ENCODE measurements around the gene EPN2.

EPN2 gene

DNA sequence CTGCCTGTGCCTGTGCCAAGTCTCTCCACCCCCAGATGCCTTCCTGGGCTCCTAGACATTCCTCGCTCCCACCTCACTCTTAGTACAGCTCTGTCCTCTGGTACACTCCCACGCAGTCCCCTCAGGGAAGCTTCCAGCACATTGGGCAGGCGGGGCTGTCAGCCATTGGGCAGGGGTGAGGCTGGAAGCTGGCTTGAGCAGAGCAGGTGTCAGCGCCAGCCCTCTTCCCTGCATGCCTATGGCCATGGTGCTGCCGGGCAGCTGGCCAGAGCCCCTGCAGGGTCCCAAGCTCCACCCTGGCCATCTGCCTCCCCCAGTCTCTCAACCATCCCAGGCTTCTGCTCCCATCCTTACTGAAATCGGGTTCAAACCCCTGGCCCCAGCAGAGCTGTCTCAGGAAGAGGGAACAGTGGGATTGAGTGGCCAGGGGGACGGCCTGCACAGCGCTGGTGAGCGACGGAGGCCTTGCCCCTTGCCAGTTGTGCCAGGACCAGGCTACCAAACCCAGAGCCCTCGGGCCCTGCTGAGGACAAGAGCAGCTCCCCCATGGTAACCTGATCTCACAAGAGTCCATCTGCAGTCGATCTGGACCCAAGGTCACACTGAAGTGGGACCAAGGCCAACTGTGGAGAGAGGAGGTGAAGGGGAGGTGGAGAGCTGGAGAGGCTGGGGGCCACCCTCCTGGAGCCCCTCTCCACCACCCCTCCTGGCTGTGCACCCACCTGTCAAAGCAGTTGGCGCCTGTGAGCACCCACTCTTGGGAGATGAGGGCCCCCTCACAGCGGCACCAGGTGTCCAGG, 127.7 kb downstream of the EPN2 start:
- peak overlapping the region; percentile 2; the same call in 1 of the 2 replicates for H3K27ac ChIP-seq
- POLR2A ChIA-PET (ENCODE audit: low non-redundant PET), result no interaction called here
- DNase-seq (ENCODE audit: low spot score), result no peak

GRCh38 chr17:19365499-19365817, 128.3 kb downstream of the EPN2 start:
- CTCF ChIA-PET, result interaction anchor here (0.6 to 2.4 kb wide), 4 partner anchors 9 to 144 kb away, joined by 3 to 22 read pairs (median 4); no protein-coding TSS in a partner anchor
- no peak overlapping the region; the same call in 1 of the 2 replicates for H3K27ac ChIP-seq
- no peak for DNase-seq (ENCODE audit: low spot score)
- TF ChIP-seq, protein P1, sequence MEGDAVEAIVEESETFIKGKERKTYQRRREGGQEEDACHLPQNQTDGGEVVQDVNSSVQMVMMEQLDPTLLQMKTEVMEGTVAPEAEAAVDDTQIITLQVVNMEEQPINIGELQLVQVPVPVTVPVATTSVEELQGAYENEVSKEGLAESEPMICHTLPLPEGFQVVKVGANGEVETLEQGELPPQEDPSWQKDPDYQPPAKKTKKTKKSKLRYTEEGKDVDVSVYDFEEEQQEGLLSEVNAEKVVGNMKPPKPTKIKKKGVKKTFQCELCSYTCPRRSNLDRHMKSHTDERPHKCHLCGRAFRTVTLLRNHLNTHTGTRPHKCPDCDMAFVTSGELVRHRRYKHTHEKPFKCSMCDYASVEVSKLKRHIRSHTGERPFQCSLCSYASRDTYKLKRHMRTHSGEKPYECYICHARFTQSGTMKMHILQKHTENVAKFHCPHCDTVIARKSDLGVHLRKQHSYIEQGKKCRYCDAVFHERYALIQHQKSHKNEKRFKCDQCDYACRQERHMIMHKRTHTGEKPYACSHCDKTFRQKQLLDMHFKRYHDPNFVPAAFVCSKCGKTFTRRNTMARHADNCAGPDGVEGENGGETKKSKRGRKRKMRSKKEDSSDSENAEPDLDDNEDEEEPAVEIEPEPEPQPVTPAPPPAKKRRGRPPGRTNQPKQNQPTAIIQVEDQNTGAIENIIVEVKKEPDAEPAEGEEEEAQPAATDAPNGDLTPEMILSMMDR (conservative IDR thresholded peaks at IDR 0.05; ENCODE audit: low read depth), result no peak
- POLR2A ChIA-PET (ENCODE audit: low non-redundant PET), result no interaction called here

More for the DNA sequence above, 127.7 kb downstream of the EPN2 start:
- TF ChIP-seq, protein P1 (conservative IDR thresholded peaks at IDR 0.05; ENCODE audit: low read depth), result no peak
- CTCF ChIA-PET, result interaction anchor here (0.6 to 2.4 kb wide), 5 partner anchors 9 to 1785 kb away, joined by 3 to 22 read pairs (median 3); no protein-coding TSS in a partner anchor

DNA sequence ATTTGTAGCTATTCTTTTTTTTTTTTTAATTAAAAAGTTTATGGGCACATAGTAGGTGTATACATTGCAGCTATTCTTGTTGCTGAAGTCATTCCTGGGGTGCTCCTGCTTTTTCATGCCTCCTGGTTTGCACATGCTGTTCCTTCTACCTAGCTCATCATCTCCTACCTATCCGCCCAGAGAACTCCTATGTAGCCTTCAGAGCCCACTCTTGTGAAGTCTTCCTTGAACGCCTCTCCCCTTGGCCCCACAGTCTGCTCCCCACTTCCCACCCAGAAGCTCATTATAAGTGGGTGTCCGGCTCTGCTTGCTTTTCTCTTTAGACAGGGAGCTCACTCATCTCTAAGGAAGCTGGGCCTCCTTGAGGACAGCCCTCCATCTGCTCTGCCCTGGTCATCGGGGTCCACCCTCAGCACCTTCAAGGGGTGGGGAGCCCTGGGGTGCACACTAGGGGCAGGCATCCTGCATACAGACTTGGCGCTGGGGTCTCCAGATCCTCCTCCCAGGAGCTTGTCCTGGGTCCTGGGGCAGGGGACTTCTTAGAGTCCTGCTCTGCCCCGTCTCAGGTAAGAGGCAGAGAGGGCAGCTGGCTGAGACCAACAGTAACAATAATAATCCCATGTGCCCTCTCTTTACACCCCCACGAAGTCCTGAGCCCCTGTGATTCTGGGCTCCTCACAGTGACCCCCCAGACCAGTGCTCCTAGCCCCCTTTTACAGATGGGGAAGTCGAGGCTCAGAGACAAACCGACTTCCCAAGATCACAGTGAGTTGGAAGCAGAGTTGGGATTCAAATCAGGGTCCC, 128.9 kb downstream of the EPN2 start:
- ChIA-PET POLR2A (ENCODE audit: low non-redundant PET) (no interaction called here), CTCF (interaction anchor here (0.6 to 2.4 kb wide), 3 partner anchors 8 to 81 kb away, joined by 3 to 22 read pairs (median 3); no protein-coding TSS in a partner anchor)
- TF ChIP-seq, protein P1 (conservative IDR thresholded peaks at IDR 0.05; ENCODE audit: low read depth), result no peak
- H3K27ac ChIP-seq, result no peak overlapping the region
- DNase-seq (ENCODE audit: low spot score), result no peak

DNA sequence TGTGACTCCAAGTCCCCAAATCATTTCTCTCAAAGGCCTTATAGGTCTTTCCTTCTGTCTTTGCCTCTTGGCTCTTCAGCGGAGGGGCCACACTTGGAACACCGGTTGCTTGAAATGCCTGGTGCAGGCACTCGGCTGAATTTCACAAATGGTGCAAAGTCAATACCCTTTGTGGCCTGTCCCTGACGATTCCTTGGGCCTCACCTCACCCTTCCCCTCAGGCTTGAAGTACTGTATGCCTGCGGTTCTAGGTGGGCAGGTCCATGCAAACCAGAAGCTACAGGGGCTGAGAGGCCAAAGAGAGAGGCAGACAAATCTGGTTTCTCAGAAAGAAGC, 129.4 kb downstream of the EPN2 start:
- ChIA-PET CTCF (no interaction called here), POLR2A (ENCODE audit: low non-redundant PET) (no interaction called here)
- no peak for DNase-seq (ENCODE audit: low spot score)

DNA sequence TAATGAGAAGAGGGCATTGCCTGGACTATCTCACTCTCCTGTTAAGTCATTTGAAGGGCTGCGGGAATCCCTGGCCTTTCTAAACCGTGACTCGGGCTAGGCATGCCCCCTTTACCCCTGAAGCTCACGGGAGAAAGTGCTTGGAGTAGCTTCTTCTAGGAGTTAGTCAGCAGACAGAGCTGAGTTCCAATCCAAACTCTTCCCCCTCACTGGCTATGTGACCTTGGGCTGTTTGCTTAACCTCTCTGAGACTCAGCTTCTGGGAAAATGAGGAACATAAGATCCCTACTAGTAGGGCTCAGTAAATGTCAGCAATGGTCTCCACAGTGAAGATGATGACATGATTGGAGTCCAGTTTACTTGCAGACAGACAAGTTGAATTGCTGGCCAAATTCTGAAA, 131.1 kb downstream of the EPN2 start:
- TF ChIP-seq, protein P1 (conservative IDR thresholded peaks at IDR 0.05; ENCODE audit: low read depth), result no peak
- CTCF ChIA-PET, result interaction anchor here (0.9 kb wide), 1 partner anchor 16 kb away, joined by 6 read pairs; no protein-coding TSS in a partner anchor
- DNase-seq (ENCODE audit: low spot score), result no peak
- H3K27ac ChIP-seq, result no peak overlapping the region
- POLR2A ChIA-PET (ENCODE audit: low non-redundant PET), result no interaction called here

More for the DNA sequence above, 129.4 kb downstream of the EPN2 start:
- TF ChIP-seq, protein P1 (conservative IDR thresholded peaks at IDR 0.05; ENCODE audit: low read depth), result no peak
- H3K27ac ChIP-seq, result no peak overlapping the region

DNA sequence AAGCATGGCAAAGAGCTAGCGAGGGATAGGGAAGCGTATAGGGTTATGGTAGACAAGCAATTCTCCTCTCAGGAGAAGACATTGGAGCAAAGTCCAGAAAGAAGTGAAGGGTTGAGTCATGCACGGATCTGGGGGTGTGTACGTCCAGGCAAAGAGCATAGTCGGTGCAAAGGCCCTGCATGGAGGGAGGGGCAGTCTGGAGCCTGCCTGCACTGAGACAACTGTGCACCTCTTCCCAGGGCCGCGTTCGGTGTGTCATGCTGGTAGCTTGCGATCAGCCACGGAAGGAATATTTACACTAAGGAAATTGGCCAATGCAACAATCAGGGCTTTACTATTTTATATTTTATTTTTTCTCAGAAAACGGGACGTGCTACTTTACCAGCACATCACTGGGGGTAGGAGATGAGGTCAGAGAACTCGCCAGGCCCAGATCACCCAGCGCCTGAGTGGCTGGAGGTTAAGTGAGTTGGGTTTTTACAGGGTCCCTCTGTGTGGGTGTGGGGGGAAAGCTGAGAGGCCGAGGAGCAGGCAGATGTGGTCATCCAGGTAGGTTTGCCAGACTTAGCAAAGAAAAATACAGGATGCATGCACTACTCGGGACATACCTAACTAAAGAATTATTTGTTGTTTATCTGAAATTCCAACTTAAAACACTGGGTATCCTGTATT, 132.1 kb downstream of the EPN2 start:
- POLR2A ChIA-PET (ENCODE audit: low non-redundant PET), result no interaction called here
- peak overlapping the region; percentile 51; the same call in 1 of the 2 replicates for H3K27ac ChIP-seq
- CTCF ChIA-PET, result interaction anchor here (0.9 kb wide), 1 partner anchor 15 kb away, joined by 6 read pairs; no protein-coding TSS in a partner anchor
- TF ChIP-seq, protein P1 (conservative IDR thresholded peaks at IDR 0.05; ENCODE audit: low read depth), result no peak
- DNase-seq (ENCODE audit: low spot score), result no peak

All from RWPE1 (cell line).